CD4-positive, alpha-beta T cell treated with Interleukin-15 for 4 hours (primary cell): ENCODE measurements around the gene CAPN10.

Experiments used
- DNase-seq: peaks from one replicate; pipeline ENCODE4 v3.0.0-alpha.2; 2020; ENCODE audit warnings: low spot score

CAPN10 gene

GRCh38 chr2:240589375-240589774 is 2.8 kb downstream of the CAPN10 start:
- no peak for DNase-seq

GRCh38 chr2:240589850-240590525 is 3.5 kb downstream of the CAPN10 start:
- DNase-seq, result no peak

DNA sequence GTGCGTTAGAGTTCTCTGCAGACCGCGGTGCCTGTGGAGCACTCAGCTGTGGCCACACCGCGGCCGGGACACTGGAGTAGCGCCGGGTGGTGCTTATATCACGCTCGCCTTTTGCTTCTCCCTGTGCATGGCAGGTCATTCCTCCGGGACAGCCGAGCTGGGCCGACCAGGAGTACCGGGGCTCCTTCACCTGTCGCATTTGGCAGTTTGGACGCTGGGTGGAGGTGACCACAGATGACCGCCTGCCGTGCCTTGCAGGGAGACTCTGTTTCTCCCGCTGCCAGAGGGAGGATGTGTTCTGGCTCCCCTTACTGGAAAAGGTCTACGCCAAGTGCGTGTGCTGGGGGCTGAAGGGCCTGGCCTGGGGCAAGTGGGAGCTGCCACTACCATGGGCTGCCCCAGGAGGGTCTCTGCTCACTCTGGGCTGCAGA is 4.2 kb downstream of the CAPN10 start:
- DNase-seq, result no peak

DNA sequence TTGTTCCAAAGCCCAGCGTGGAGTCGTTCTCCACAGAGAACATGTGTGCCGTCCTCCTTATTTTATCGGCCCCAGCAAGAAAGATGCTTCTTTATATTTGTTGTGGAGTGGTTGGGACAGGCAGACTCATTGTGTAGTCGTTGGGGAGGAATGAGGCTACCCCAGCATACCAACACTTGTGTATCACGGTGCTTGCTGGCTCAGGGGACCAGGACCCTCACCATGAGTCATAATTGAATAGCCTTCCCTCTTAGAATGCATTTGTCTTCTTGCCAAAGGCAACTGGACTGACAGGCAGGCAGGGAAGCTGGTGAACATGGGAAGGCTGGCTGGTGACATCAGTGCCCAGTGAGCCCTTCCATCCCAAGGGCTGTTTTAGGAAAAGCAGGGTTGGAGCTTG is 4.7 kb downstream of the CAPN10 start:
- DNase-seq, result no peak

DNA sequence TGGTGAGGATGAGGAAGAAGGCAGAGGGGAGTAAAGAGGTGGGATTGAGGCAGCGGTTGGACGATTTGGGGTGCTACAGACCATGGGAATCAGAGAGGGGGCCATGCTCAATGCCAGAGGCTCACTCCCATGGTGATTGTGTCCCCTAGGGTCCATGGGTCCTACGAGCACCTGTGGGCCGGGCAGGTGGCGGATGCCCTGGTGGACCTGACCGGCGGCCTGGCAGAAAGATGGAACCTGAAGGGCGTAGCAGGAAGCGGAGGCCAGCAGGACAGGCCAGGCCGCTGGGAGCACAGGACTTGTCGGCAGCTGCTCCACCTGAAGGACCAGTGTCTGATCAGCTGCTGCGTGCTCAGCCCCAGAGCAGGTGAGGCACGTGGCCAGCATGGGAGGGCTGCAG is 5.2 kb downstream of the CAPN10 start:
- DNase-seq, result no peak

DNA sequence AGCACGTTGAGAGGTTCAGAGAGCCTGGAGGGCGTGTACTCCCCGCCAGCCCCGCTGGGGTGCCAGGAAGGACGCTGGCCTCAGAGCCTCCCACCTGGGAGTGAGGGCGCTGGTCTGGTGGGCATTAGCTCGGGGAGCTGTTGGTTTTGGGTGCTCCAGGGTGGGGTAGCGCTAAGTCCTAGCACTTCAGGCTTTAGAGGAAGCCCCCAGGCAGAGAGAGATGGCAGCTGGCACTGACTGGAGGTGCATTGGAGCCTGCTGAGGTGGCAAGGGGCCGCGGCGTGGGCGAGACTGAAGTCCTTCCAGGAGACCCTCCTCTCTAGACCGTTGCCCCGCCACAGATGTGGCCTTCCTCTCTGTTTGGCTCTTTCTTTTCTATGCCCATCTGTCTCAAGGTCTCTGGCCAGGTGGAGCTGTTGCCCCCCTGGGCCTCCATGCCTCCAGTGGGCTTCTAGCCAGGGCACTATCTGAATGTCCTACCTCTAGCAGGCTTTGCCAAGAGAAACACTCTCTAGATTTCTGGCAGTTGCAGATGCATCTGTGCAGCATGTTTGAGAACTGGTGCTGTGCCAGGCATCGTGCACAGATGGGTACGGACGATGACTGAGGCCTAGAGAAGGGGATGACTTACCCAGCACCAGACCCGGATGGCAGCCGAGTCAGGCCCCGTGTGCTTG is 6.6 kb downstream of the CAPN10 start:
- DNase-seq, result no peak

DNA sequence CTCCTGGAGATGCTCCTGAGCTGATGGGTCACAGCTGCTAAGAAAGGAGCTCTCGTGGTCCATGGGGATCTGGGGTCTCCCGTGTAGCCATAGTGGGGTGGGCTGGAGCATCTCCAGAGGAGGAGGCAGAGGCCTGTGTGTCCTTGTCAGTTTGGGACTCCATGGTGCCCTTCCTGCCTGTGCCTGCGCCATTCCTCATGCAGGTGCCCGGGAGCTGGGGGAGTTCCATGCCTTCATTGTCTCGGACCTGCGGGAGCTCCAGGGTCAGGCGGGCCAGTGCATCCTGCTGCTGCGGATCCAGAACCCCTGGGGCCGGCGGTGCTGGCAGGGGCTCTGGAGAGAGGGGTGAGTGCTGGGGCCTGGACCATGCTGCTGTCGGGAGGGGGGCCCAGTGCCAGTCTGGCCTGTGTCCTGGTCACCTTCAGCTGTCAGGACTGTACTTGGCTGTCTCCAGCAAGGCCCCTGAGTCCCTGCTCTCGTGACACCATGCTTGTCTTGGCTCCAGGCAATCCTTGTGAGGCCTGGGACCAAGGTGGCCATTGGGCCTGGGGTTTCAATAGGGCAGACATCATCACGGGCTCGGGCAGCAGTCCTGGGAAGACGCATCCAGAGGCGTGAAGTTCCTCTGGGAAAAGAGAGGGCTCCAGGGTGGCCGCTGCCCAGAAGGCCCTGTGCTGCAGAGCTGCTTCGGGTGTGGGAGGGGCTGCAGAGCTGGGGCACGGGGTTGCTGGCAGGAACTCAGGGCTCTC is 7.3 kb downstream of the CAPN10 start:
- DNase-seq, result no peak

- no peak for DNase-seq
These were observed 8.2 kb downstream of the CAPN10 start for GRCh38 chr2:240594511-240595380.

DNA sequence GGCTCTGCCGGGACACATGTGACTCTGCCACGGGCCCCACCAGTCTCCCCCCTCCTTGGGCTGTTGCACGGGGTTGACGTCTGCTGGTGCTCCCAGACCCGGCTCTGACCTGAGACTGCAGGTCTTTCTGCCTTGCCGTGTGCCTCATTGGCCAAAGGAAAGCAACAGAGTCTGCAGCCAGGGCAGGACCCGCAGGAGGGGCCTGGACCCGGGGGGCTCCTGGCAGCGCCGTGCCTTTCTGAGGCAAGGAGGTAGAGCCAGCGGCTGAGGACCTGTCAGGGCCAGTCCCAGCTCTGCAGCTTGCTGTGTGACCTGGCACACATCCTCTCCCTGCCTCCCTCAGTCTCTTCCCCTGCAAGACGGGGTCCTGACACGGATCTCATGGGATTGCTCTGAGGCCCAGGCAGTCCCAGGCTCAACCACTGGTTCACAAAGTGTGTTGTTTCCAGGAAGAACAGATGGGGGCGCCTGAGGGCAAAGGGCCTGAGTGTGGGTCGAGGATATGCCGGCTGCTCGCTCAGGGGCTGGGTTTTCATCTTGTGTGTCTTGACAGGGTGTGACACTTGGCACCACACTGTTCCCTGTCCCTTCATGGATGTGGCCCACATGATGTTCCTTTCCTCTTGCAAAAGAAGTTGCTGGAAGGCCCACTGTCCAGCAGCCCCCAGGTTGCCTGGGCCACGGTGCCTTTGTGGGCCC is 9.0 kb downstream of the CAPN10 start:
- peak; percentile 26 for DNase-seq

GRCh38 chr2:240596080-240596460 is 9.5 kb downstream of the CAPN10 start:
- DNase-seq, result no peak

DNA sequence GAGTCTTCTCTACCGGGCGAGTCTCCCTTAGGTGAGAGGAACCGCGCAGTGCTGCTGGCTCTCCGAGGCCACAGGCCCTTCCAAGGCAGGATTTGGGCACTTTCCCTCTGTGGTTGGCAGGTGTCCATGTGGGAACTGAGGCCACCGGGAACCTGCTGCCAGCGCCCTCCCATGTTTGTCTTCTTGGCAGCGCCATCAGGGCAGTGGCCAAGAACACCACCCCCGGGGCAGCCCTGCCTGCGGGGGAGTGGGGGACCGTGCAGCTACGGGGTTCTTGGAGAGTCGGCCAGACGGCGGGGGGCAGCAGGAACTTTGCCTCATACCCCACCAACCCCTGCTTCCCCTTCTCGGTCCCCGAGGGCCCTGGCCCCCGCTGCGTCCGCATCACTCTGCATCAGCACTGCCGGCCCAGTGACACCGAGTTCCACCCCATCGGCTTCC is 10.0 kb downstream of the CAPN10 start:
- DNase-seq, result no peak

DNA sequence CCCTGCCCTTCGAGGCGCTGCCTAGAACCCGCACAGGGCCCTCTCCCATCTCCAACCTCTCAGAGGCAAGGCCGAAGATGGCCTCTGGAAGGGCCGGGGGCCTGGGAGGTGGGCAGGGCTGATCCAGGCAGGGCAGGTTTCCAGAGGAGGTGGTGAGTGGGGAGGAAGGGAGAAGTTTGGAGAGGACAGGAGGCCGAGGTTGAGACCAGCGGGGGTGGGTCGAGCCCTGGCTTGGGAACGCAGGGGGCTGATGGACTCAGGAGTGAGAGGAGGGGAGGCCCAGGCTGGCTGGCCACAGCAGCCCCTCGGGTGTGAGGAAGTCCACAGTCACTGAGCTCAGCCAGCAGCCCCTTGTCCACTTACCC is 10.5 kb downstream of the CAPN10 start:
- no peak for DNase-seq

- no peak for DNase-seq
These were observed 11.1 kb downstream of the CAPN10 start for GRCh38 chr2:240597419-240598181.

GRCh38 chr2:240598311-240598911 is 11.9 kb downstream of the CAPN10 start:
- no peak for DNase-seq

DNA sequence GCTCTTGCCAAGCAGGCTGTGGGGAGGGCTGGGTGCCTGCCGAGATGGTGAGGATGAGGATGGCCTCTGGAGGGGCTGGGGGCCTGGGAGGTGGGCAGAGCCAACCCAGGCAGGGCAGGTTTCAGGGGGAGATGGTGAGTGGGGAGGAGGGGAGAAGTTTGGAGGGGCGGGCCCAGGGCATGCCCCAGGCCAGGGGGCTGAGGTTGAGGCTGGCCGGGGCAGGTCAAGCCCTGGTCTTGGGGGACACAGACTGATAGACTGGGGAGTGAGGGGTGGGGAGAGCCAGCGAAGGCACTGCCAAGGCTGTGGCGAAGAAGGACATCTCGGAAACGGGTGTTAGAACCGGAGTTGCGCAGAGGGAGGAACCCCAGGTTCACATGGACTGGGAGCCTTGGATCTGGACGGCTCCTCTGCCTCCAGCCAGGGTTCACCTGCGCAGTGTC is 12.6 kb downstream of the CAPN10 start:
- no peak for DNase-seq

DNA sequence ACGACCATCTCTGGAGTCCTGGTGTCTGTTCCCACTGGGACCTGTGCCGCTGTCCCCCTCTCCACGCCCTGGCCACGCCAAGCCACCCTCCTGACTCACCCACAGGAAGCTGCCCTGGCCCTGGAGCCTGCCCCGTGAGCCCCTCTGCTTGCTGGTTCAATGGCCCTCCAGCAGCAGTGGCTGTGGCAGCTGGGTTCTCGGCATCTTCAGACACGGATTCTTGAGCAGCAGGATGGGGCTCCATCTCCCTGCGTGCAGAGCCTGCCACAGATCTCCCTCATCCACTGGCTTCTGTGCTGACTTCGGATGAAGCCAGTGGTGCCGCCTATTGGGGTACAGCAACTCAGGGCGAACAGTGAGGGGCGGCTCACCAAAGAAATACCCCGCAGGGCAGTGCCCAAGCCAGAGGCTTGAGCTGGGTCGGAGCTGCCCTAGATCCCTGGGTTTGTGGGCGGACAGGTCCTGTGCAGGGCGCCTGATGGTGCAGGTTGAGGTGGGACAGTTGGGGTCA is 14.0 kb downstream of the CAPN10 start:
- DNase-seq, result no peak

DNA sequence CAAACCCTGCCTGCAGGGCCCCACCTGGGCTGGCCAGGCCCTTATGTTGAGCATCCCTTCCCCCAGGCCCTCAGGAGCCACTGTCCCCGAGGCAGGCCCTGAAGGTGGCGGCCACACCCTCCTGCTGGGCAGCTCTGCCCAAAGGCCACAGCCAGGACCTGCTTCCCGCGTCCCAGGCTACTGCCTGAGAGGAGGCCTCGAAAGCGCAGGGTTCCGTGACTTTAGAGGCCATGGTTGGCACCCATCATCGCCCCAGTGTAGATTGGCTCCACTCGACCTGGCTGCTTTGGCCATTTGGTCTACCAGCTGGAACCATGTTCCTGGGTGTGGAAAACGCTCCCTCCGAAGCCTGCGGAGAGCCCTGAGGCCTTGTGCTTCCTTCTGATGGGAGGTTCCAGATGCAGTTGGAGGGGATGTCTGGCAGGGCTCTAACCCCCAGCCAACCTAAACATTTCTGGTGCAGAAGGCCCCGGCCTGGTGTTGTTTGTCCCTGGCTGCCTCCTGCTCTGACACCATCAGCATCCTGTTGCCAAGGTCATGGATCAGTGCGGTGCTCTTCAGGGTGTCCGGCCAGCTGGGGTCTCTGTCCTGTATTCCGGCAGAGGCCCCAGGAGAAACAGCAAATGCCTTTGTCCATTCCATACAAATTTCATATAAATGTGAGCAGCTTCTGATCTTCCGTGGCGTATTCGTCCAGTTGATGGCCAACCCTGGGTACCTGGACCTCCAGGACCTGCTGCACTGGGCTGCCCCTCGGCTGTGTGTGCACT is 14.7 kb downstream of the CAPN10 start:
- DNase-seq, result no peak

- DNase-seq, result no peak
These were observed 15.3 kb downstream of the CAPN10 start for GRCh38 chr2:240601831-240602160.

GRCh38 chr2:240602266-240603050 is 15.9 kb downstream of the CAPN10 start:
- no peak for DNase-seq
